ENCODE measurements around the gene VRTN. TPM values are rescaled to one million over a fixed set of nuclear protein-coding genes. Genes with fewer than 3 reads are reported as not detected.
"Not testable (repeated sequence)": the region's sequence is repeated elsewhere in the genome, so short reads cannot be mapped to it uniquely, and the experiment has no call there.

Gene VRTN
- total RNA-seq, 3 donors from 2014 or later = not detected

DNA sequence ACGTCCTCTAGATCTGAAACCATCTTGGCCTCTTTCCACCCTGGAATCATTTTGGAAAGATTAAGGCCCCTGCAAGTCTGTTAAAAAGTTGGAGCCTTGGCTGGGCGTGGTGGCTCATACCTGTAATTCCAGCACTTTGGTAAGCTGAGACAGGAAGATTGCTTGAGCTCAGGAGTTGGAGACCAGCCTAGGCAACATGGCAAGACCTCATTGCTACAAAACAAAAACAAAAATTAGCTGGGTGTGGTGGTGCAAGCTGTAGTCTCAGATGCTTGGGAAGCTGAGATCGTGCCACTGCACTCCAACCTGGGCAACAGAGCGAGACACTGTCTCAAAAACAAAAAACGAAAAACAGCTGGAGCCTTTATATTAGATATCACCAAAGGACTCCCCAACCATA is 34.7 kb upstream of the VRTN start:
- no peak for TF ChIP-seq POLR2A (IDR thresholded peaks at IDR 0.05)
- TF ChIP-seq, protein P1, sequence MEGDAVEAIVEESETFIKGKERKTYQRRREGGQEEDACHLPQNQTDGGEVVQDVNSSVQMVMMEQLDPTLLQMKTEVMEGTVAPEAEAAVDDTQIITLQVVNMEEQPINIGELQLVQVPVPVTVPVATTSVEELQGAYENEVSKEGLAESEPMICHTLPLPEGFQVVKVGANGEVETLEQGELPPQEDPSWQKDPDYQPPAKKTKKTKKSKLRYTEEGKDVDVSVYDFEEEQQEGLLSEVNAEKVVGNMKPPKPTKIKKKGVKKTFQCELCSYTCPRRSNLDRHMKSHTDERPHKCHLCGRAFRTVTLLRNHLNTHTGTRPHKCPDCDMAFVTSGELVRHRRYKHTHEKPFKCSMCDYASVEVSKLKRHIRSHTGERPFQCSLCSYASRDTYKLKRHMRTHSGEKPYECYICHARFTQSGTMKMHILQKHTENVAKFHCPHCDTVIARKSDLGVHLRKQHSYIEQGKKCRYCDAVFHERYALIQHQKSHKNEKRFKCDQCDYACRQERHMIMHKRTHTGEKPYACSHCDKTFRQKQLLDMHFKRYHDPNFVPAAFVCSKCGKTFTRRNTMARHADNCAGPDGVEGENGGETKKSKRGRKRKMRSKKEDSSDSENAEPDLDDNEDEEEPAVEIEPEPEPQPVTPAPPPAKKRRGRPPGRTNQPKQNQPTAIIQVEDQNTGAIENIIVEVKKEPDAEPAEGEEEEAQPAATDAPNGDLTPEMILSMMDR (IDR thresholded peaks at IDR 0.05) = no peak
- TF ChIP-seq POLR2AphosphoS5 (IDR thresholded peaks at IDR 0.05) = no peak
- intact Hi-C loops (cut with DNase I; ENCODE audit: low total_unique reads) = no loop called here
- DNase-seq (ENCODE audit: low spot score in 2 of 2) = no peak
- H3K36me3 ChIP-seq = no peaks in the 10 kb centered on the region
- no peaks in the 10 kb centered on the region for H3K9me3 ChIP-seq
- no peak overlapping the region for H3K4me3 ChIP-seq
- no peak overlapping the region for H3K27ac ChIP-seq
- no peaks in the 10 kb centered on the region for H3K4me1 ChIP-seq
- no peaks in the 10 kb centered on the region for H3K27me3 ChIP-seq

DNA sequence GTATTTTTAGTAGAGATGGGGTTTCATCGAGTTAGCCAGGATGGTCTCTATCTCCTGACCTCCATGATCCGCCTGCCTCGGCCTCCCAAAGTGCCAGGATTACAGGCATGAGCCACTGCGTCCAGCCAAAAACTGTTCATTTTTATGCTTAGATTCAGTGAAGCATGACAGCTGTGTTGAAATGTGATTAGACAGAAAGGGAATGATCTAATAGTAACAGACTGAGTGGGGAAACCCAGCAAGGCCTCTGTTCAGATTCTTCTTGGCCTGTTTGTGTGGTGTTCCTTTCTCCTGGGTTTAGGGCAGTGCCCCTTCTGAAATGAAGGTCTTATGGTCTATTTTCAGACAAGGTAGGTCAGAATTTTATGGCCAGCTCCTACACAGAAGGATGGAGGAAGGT is 33.7 kb upstream of the VRTN start:
- H3K4me1 ChIP-seq = no peaks in the 10 kb centered on the region
- TF ChIP-seq POLR2AphosphoS5 (IDR thresholded peaks at IDR 0.05) (no peak), POLR2A (IDR thresholded peaks at IDR 0.05) (no peak)
- TF ChIP-seq, protein P1 (IDR thresholded peaks at IDR 0.05) = no peak
- H3K4me3 ChIP-seq = no peak overlapping the region
- H3K27ac ChIP-seq = no peak overlapping the region
- intact Hi-C loops (cut with DNase I; ENCODE audit: low total_unique reads) = no loop called here
- no peaks in the 10 kb centered on the region for H3K36me3 ChIP-seq
- H3K9me3 ChIP-seq = no peaks in the 10 kb centered on the region
- no peaks in the 10 kb centered on the region for H3K27me3 ChIP-seq
- no peak for DNase-seq (ENCODE audit: low spot score in 2 of 2)

DNA sequence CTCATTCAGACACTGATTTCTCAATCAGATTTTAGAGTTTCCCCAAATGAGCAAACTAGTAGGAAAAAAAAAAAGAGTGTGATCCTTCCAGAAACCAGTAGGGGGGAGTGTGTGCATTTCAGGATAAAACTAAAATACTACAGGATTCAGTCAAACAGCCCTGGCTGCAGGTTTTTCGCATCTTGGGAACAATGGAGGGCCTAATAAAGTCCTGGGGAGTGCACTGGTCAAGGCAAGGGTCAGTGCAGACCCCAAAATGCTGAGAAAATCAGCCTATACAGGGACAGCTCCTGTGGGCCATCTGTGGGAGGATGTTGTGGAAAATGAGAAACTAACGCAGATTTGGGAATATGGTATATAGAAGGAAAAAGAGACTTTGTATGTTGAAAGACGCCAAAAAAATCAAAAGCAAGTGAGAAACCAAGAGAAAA is 23.3 kb upstream of the VRTN start:
- DNase-seq (ENCODE audit: low spot score in 2 of 2) = no peak
- H3K4me1 ChIP-seq = no peaks in the 10 kb centered on the region
- no peak overlapping the region for H3K27ac ChIP-seq
- no peaks in the 10 kb centered on the region for H3K27me3 ChIP-seq
- H3K4me3 ChIP-seq = no peak overlapping the region
- TF ChIP-seq POLR2A (IDR thresholded peaks at IDR 0.05) (no peak), POLR2AphosphoS5 (IDR thresholded peaks at IDR 0.05) (no peak)
- TF ChIP-seq, protein P1 (IDR thresholded peaks at IDR 0.05) = peak in 2 of 3 donors; percentile 14 to 28
- no peaks in the 10 kb centered on the region for H3K9me3 ChIP-seq
- intact Hi-C loops (cut with DNase I; ENCODE audit: low total_unique reads) = no loop called here
- no peaks in the 10 kb centered on the region for H3K36me3 ChIP-seq

DNA sequence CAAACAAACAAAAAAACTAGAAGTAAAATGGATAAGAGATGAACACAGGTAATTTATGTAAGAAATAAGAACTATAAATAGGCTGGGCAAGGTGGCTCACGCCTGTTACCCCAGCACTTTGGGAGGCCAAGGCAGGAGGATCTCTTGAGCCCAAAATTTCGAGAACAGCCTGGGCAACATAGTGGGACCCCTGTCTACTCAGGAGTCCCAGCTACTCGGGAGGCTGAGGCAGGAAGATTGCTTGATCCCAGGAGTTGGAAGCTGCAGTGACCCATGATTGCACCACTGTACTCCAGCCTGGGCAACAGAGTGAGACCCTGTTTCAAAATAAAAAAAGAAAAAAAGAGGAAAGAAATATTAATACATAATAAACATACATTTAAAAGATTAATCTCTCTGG is 22.8 kb upstream of the VRTN start:
- TF ChIP-seq POLR2A (IDR thresholded peaks at IDR 0.05) (no peak), POLR2AphosphoS5 (IDR thresholded peaks at IDR 0.05) (no peak)
- TF ChIP-seq, protein P1 (IDR thresholded peaks at IDR 0.05) = no peak

DNA sequence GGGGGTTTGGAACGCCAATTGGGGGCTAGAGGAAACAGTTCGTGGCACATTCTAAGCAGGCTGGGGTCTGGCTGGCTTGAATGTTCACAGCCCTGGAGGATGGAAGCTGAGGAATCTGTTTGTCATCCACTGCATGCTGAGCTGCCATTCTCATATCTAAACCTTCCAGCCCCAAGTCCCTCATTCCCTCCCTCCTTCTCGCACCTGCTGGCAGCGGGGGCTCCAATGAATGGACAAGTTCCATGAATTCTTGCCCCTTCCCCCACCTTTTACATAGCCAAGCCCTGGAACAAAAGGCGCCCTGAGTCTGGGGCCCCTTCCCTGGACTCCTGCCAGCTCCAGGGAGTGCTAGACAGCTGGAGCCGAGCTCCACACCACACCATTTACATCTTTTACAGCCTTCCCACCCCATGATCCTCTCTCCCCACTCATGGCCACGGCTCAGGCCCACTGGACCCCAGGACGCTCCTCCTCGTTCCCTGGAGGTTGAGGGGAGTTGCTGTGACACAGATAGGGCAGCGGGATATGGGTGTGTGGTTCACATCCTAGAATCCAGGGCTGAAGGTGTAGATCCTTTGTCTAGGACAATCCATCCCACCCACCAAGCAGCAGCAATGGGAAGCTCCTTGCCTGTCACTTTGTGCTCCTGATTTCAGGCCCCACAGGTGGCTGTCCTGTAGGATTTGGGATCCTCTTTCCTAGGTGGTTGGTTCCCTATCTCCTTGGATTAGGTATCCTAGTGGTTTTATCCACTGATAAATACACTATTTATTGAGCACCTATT is 21.7 kb upstream of the VRTN start:
- intact Hi-C loops (cut with DNase I; ENCODE audit: low total_unique reads) = no loop called here
- Histone ChIP-seq H3K4me1 (no peaks in the 10 kb centered on the region), H3K4me3 (no peak overlapping the region), H3K9me3 (no peaks in the 10 kb centered on the region), H3K27ac (no peak overlapping the region), H3K27me3 (no peaks in the 10 kb centered on the region), H3K36me3 (no peaks in the 10 kb centered on the region)
- DNase-seq (ENCODE audit: low spot score in 2 of 2) = no peak
- TF ChIP-seq POLR2AphosphoS5 (IDR thresholded peaks at IDR 0.05) = no peak
- TF ChIP-seq POLR2A (IDR thresholded peaks at IDR 0.05) = no peak
- TF ChIP-seq, protein P1 (IDR thresholded peaks at IDR 0.05) = no peak

More for the DNA sequence above, 22.8 kb upstream of the VRTN start:
- no peak overlapping the region for H3K27ac ChIP-seq
- intact Hi-C loops (cut with DNase I; ENCODE audit: low total_unique reads) = no loop called here
- no peak for DNase-seq (ENCODE audit: low spot score in 2 of 2)
- H3K36me3 ChIP-seq = no peaks in the 10 kb centered on the region
- H3K4me3 ChIP-seq = no peak overlapping the region
- H3K27me3 ChIP-seq = no peaks in the 10 kb centered on the region
- H3K9me3 ChIP-seq = no peaks in the 10 kb centered on the region
- H3K4me1 ChIP-seq = no peaks in the 10 kb centered on the region

DNA sequence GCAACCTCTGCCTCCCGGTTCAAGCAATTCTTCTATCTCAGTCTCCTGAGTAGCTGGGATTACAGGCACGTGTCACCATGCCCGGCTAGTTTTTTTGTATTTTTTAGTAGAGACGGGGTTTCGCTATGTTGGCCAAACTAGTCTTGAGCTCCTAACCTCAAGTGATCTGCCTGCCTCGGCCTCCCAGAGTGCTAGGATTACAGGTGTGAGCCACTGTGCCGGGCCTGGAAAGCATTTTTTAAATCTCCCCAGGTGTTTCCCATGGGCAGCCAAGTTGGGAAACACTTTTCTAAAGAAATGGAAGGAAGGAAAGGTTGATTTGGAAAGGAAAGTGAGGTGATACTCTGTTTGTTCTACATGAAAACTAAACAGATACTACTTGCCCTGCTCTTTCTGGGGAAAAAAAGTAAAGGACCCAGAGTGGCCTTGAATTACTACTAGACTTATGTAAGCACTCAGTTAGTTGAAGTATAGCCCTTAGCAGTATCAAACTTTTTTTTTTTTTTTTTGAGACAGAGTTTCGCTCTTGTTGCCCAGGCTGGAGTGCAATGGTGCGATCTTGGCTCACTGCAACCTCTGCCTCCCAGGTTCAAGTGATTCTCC is 18.2 kb upstream of the VRTN start:
- intact Hi-C loops (cut with DNase I; ENCODE audit: low total_unique reads); H3K36me3 ChIP-seq; H3K9me3 ChIP-seq; H3K27ac ChIP-seq; H3K4me3 ChIP-seq; H3K4me1 ChIP-seq; DNase-seq (ENCODE audit: low spot score in 2 of 2); H3K27me3 ChIP-seq: not testable (repeated sequence)
